ENCODE results near the gene LSAMP. TPM values are rescaled to one million over a fixed set of nuclear protein-coding genes. Genes with fewer than 3 reads are reported as not detected.

LSAMP gene
- total and polyA plus RNA-seq, 2 of the 4 experiments (the other 2 are of a cell fraction), result 7.9 to 8.0 TPM

- Histone ChIP-seq H2AK5ac (ENCODE audit: low read depth, low read length) (peak overlapping the region; percentile 46), H3K14ac (replicated peaks; ENCODE audit: low read depth, low read length) (peak overlapping the region; percentile 29), H2BK5ac (ENCODE audit: low read depth, low read length, poor library complexity, severe bottlenecking) (no peak overlapping the region), H3K4me1 (ENCODE audit: control insufficient read depth, insufficient read depth, low read length) (peaks cover 10% of the 10 kb centered on the region), H4K8ac (ENCODE audit: low read depth in 2 of 2, low read length in 2 of 2) (peak overlapping the region in 1 of 2 experiments; percentile 47; a peak in 2 of 4 replicates), H4K91ac (ENCODE audit: insufficient read depth, low read depth, low read length) (peak overlapping the region; percentile 43), H3K9me1 (ENCODE audit: insufficient read depth, low read length) (peaks cover 10% of the 10 kb centered on the region), H2AK9ac (replicated peaks; ENCODE audit: low read depth, low read length, poor library complexity) (peak overlapping the region; percentile 7), H2BK20ac (ENCODE audit: low read depth, low read length) (peak overlapping the region; percentile 51), H3K23ac (ENCODE audit: low read depth, low read length) (0 out of 2 replicates have a peak overlapping the region, but pooled peaks have one; percentile 46), H3K27me3 (ENCODE audit: control insufficient read depth, insufficient read depth, low read length) (no peaks in the 10 kb centered on the region), H3K36me3 (ENCODE audit: control insufficient read depth, insufficient read depth, low read length) (no peaks in the 10 kb centered on the region), H4K20me1 (ENCODE audit: insufficient read depth, low read length) (no peaks in the 10 kb centered on the region), H2AFZ (replicated peaks; ENCODE audit: low read length, poor library complexity) (peak overlapping the region; percentile 60), H3K4ac (ENCODE audit: low read depth, low read length) (peak overlapping the region; percentile 62), H2BK15ac (ENCODE audit: low read depth, low read length) (peak overlapping the region; percentile 18; the same call in 2 of the 3 replicates), H3K56ac (ENCODE audit: extremely low read depth, insufficient read depth, low read length) (no peak overlapping the region), H3K4me3 (ENCODE audit: insufficient read depth, low read depth, low read length) (no peak overlapping the region), H3K79me1 (ENCODE audit: low read depth in 1 of 2, low read length in 2 of 2) (no peaks in the 10 kb centered on the region), H3K9ac (ENCODE audit: low read depth, low read length) (no peak overlapping the region), H3K9me3 (ENCODE audit: control insufficient read depth, insufficient read depth, low read length) (no peaks in the 10 kb centered on the region), H3K4me2 (ENCODE audit: low read depth, low read length) (peak overlapping the region; percentile 16; the same call in 1 of the 2 replicates), H4K5ac (ENCODE audit: low read depth, low read length) (peak overlapping the region; percentile 58; the same call in 1 of the 2 replicates), H3K27ac (ENCODE audit: insufficient read depth, low read length) (no peak overlapping the region), H2BK120ac (ENCODE audit: low read depth, low read length) (peak overlapping the region; percentile 82), H3K18ac (ENCODE audit: low read depth, low read length) (peak overlapping the region; percentile 24)
- in situ Hi-C loops (cut with MboI; ENCODE audit: low sequenced_read_pairs) (no loop called here), intact Hi-C loops (cut with micrococcal nuclease) (loop anchor here (10.0 kb wide), 1 partner anchor 445 kb away; the partner anchor contains the start of gene LSAMP), dilution Hi-C loops (cut with HindIII; ENCODE audit: low sequenced_read_pairs, unreplicated experiment) (no loop called here)
- no CpG with 5 or more reads among the region's 4 CpGs for WGBS, 2 experiments (ENCODE audit: extremely low coverage in 2 of 2, insufficient read length in 1 of 2)
- peak; percentile 18 for ATAC-seq (ENCODE audit: low read depth)
- no peak for TF ChIP-seq ELK1 (IDR thresholded peaks at IDR 0.05; ENCODE audit: borderline replicate concordance, low read depth, low read length)
- no peak for TF ChIP-seq RAD21 (IDR thresholded peaks at IDR 0.05; ENCODE audit: low read length)
- no peak for TF ChIP-seq CEBPB (IDR thresholded peaks at IDR 0.05; ENCODE audit: low read depth, low read length)
- no peak for TF ChIP-seq NFE2L2 (IDR thresholded peaks at IDR 0.05; ENCODE audit: low read depth, low read length)
- TF ChIP-seq RCOR1 (IDR thresholded peaks at IDR 0.05; ENCODE audit: insufficient replicate concordance, low read length), result no peak
- TF ChIP-seq POLR2A (IDR thresholded peaks at IDR 0.05; ENCODE audit: low read depth, low read length), result no peak
- no peak for TF ChIP-seq CHD1 (IDR thresholded peaks at IDR 0.05; ENCODE audit: low read depth, low read length)
- TF ChIP-seq SMC3 (IDR thresholded peaks at IDR 0.05; ENCODE audit: low read depth, low read length), result no peak
- TF ChIP-seq MAZ (IDR thresholded peaks at IDR 0.05; ENCODE audit: borderline replicate concordance, low read depth, low read length), result no peak
- TF ChIP-seq CTCF (conservative IDR thresholded peaks at IDR 0.05; ENCODE audit: low read depth, low read length), result no peak
- no peak for TF ChIP-seq FOS (IDR thresholded peaks at IDR 0.05; ENCODE audit: low read depth, low read length)
- no peak for TF ChIP-seq RFX5 (IDR thresholded peaks at IDR 0.05; ENCODE audit: low read depth, low read length)
- no peak for TF ChIP-seq MXI1 (IDR thresholded peaks at IDR 0.05; ENCODE audit: borderline replicate concordance, low read depth, low read length)
- no peak for TF ChIP-seq BHLHE40 (IDR thresholded peaks at IDR 0.05; ENCODE audit: low read depth, low read length)
- no peak for TF ChIP-seq USF2 (IDR thresholded peaks at IDR 0.05; ENCODE audit: low read depth, low read length)
- ChIA-PET CTCF (no interaction called here), POLR2A (ENCODE audit: unreplicated experiment) (no interaction called here)
- no TSS peak for BruUV-seq (replicated peaks)
- peak; percentile 20 for DNase-seq
These were observed 445.7 kb downstream of the LSAMP start for GRCh38 chr3:115999613-116000012.
